Measurements from ENCODE around the gene VKORC1. TPM values are rescaled to one million over a fixed set of nuclear protein-coding genes. Genes with fewer than 3 reads are reported as not detected.

VKORC1 gene
- total and polyA plus RNA-seq, 2 of the 8 experiments (the other 6 are each of a cell fraction or from before 2014, with no cell fraction given) = 84.1 to 483 TPM

DNA sequence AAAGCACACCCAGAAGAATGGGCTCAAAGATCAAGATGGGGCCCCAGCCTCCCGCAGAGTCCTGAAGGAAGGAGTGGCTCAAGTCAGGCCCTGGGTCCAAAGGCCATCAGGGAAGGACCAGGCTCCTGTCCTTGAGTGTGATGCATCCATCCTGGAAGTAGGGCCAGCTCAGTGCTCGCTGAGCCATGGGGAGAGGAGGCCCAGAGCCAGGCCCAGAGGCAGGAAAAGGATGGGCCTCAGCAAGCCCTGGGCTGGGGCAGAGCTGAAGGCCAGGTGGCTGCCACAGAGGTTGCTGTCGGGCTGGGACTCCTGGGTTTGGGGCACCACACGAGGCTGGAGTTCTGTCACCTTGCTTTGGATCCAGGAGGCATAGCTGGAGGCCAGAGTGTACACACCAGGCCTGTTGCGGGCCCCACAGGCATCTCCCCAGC, 37.3 kb upstream of the VKORC1 start (continued):
- no peak for TF ChIP-seq EZH2 (IDR thresholded peaks at IDR 0.05; ENCODE audit: low read depth, low read length, severe bottlenecking)
- no peak for TF ChIP-seq HDAC2 (IDR thresholded peaks at IDR 0.05; ENCODE audit: borderline replicate concordance in 1 of 2, low read depth in 2 of 2, low read length in 2 of 2)
- no peak for TF ChIP-seq SIN3A (conservative IDR thresholded peaks at IDR 0.05 in 1 of 2, IDR thresholded peaks at IDR 0.05 in 1 of 2; ENCODE audit: low read depth in 1 of 2, low read length in 2 of 2)
- TF ChIP-seq, protein P1, sequence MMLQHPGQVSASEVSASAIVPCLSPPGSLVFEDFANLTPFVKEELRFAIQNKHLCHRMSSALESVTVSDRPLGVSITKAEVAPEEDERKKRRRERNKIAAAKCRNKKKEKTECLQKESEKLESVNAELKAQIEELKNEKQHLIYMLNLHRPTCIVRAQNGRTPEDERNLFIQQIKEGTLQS (IDR thresholded peaks at IDR 0.05; ENCODE audit: insufficient read depth, low read depth, low read length) = no peak
- no peak for TF ChIP-seq TEAD4 (IDR thresholded peaks at IDR 0.05; ENCODE audit: low read depth, low read length)
- TF ChIP-seq BACH1 (IDR thresholded peaks at IDR 0.05; ENCODE audit: low read length) = no peak
